WTC11 (cell line): ENCODE results near the gene FHIT.

Experiments
- AR ChIP-seq: fragments of 250-450 bp; sonication (Bioruptor Pico); IDR thresholded peaks from 2 replicates; pipeline ENCODE4 v1.9.0; 2021; ENCODE audit warnings: mild to moderate bottlenecking
- ATF2 ChIP-seq: sonication (generic); formaldehyde crosslinking; IDR thresholded peaks from 2 replicates; pipeline ENCODE4 v1.8.1; 2022; ENCODE audit warnings: low read depth, missing genetic modification reagents, borderline replicate concordance
- ATF3 ChIP-seq: sonication (generic); formaldehyde crosslinking; conservative IDR thresholded peaks from 2 replicates; pipeline ENCODE4 v1.8.1; 2022; ENCODE audit warnings: mild to moderate bottlenecking, missing genetic modification reagents
- CTCF ChIP-seq: fragments of 200-600 bp; IDR thresholded peaks from 2 replicates; pipeline ENCODE4 v1.8.0; 2022; ENCODE audit warnings: antibody characterized with exemption
- ETV6 ChIP-seq: sonication (generic); formaldehyde crosslinking; IDR thresholded peaks from 2 replicates; pipeline ENCODE4 v1.8.1; 2022; ENCODE audit warnings: mild to moderate bottlenecking, missing genetic modification reagents
- PREB ChIP-seq: sonication (generic); formaldehyde crosslinking; IDR thresholded peaks from 2 replicates; pipeline ENCODE4 v1.8.1; 2022; ENCODE audit warnings: mild to moderate bottlenecking, missing genetic modification reagents, moderate library complexity, borderline replicate concordance
- SP1 ChIP-seq: sonication (generic); formaldehyde crosslinking; conservative IDR thresholded peaks from 2 replicates; pipeline ENCODE4 v1.8.1; 2022; ENCODE audit warnings: missing genetic modification reagents
- TEAD4 ChIP-seq: sonication (generic); formaldehyde crosslinking; IDR thresholded peaks from 2 replicates; pipeline ENCODE4 v1.8.0; 2022; ENCODE audit warnings: mild to moderate bottlenecking, missing genetic modification reagents

GRCh38 chr3:60187343-60187742 lies 1063.9 kb downstream of the FHIT start:
- TF ChIP-seq PREB (no peak), TEAD4 (no peak), CTCF (no peak), AR (CRISPR knock-in tag) (no peak), ATF3 (CRISPR knock-in tag) (no peak), SP1 (CRISPR knock-in tag) (no peak), ATF2 (no peak), ETV6 (CRISPR knock-in tag) (no peak)
